Ureter (tissue), 1 donor: ENCODE measurements around the gene CPNE8. TPM values are rescaled to one million over a fixed set of nuclear protein-coding genes. Genes with fewer than 3 reads are reported as not detected.
"Not testable (repeated sequence)": the region's sequence is repeated elsewhere in the genome, so short reads cannot be mapped to it uniquely, and the experiment has no call there.

Experiments
- DNase-seq: peaks from one replicate; pipeline ENCODE4 v3.0.0-alpha.2; 2020; ENCODE audit warnings: low spot score
- total RNA-seq: library from RNA; stranded (reverse); gene quantifications from one replicate; pipeline ENCODE4 v1.2.4, GENCODE V29; 2023
- donor health status: DM: yes; HTN: yes; CAD: no.

CPNE8 gene
- total RNA-seq, 1 donor from 2014 or later, result 20.4 TPM

DNA sequence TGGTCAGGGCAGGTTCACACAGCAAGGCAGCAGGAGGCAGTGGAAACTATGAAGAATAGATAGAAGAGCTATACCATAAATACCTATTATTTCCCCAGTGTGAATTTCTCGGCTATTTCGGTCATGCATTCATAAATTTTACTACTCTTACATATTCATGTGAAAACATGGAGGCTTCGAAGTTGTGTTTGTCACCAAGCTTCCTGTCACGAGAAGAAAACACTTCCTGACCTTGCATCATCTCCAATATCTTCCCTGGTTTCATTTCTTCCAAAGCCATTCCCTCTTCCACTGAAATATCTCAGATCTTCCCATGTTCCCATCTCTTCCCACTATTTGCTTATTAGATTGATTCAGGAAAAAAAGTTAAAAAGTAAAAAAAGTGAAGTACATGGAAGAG, 80.4 kb downstream of the CPNE8 start:
- DNase-seq, result no peak

- DNase-seq, result no peak
These were observed 81.7 kb downstream of the CPNE8 start for GRCh38 chr12:38823738-38824137.

DNA sequence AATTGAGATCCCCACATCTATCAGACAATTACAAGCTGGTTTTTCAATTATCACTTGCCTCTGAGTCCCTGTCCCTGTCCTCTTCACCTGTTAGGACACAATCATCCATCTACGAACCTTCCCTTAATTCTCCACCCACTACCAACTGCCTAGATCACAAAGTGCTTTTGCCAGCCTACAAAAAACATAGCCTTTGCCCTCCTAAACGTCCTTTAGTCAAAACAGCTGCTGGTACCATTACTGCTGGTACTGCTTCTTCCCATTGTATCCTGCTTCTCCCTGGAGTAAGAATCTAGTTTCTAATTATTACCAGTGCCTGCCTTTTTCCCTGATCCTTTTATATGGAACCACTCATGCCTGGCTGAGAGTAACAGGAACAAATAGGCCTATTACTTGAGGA, 82.1 kb downstream of the CPNE8 start:
- no peak for DNase-seq

DNA sequence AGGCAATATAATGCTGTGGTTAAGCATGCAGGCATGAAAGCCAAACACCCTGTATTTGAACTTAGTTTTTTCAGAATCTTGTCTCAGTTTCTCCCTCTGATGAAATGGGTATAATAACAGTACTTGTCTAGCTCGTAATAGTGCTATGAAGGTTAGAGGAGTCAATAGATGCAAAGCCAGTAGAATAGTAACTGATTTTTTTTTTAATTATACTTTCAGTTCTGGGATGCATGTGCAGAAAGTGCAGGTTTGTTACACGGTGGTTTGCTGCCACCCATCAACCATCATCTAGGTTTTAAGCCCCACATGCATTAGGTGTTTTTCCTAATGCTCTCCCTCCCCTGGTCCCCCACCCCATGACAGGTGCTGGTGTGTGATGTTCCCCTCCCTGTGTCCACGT, 87.4 kb downstream of the CPNE8 start:
- DNase-seq, result no peak

GRCh38 chr12:38813923-38814322, 91.5 kb downstream of the CPNE8 start:
- DNase-seq, result no peak

- no peak for DNase-seq
These were observed 93.5 kb downstream of the CPNE8 start for GRCh38 chr12:38811814-38812356.

GRCh38 chr12:38809832-38810231, 95.6 kb downstream of the CPNE8 start:
- DNase-seq, result no peak

GRCh38 chr12:38788106-38788505, 117.3 kb downstream of the CPNE8 start:
- no peak for DNase-seq

DNA sequence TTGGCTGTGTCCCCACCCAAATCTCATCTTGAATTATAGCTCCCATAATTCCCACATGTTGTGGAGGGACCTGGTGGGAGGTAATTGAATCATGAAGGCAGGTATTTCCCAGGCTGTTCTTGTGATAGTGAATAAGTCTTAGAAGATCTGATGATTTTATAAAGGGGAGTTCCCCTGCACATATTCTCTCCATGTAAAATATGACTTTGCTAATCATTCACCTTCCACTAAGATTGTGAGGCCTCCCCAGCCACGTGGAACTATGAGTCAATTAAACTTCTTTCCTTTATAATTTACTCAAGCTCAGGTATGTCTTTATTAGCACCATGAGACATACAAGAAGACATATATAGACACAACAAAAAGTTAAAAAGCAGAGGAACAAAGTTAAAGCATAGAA, 120.0 kb downstream of the CPNE8 start:
- no peak for DNase-seq

- DNase-seq, result no peak
These were observed 122.1 kb downstream of the CPNE8 start for GRCh38 chr12:38783304-38783703.

- no peak for DNase-seq
These were observed 123.0 kb downstream of the CPNE8 start for GRCh38 chr12:38782359-38782758.

DNA sequence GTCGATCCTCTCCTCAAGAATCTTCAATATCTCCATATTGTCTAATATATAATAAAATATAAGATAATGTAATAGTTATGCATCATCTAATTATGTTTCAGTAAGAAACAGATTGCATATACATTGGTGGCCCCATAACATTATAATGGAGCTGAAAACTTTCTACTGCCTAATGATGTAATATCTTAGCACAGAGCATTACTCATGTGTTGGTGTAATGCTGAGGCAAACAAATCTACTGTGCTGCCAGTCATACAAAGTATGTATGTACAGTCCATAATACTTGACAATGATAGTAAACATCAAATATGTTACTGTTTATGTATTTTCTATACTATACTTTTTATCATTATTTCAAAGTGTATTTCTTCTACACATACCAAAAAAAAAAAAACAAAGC, 128.7 kb downstream of the CPNE8 start:
- no peak for DNase-seq

GRCh38 chr12:38775457-38775856, 129.9 kb downstream of the CPNE8 start:
- DNase-seq, result no peak

DNA sequence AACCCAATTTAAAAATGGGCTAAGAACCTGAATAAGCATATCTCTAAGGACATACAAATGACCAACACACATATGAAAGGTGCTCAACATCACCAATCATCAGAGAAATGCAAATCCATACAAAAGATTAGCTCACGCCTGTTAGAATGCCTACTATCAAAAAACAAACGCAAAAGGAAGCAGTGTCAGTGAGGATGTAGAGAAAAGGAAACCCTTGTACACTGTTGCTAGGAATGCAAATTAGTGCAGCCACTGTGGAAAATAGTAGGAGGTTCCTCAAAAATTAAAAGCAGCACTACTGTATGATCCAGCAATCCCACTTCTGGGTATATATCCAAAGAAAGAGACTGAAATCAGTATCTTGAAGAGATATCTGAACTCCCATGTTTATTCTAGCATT, 133.0 kb downstream of the CPNE8 start:
- no peak for DNase-seq

- no peak for DNase-seq
These were observed 133.5 kb downstream of the CPNE8 start for GRCh38 chr12:38771871-38772270.

GRCh38 chr12:38761636-38762342, 143.6 kb downstream of the CPNE8 start:
- DNase-seq, result no peak

DNA sequence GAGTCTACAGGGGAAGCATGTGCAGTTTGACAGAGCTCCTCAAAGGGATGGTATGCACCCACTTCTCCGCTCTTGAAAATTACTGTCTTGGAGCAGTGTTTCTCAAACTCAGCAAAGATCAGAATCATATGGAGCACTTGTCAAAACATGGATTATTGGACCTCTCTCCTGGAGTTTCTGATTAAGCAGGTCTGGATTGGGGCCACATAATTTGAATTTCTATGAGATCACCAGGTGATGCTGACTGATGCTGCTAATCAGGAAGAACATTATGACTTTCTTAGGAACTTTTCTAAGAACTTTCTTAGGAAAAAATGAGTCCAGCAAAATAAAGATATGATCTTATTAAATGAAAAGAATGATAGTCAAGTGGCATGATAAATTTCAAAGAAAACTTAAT, 144.3 kb downstream of the CPNE8 start:
- no peak for DNase-seq

- DNase-seq, result no peak
These were observed 145.8 kb downstream of the CPNE8 start for GRCh38 chr12:38759621-38760020.

DNA sequence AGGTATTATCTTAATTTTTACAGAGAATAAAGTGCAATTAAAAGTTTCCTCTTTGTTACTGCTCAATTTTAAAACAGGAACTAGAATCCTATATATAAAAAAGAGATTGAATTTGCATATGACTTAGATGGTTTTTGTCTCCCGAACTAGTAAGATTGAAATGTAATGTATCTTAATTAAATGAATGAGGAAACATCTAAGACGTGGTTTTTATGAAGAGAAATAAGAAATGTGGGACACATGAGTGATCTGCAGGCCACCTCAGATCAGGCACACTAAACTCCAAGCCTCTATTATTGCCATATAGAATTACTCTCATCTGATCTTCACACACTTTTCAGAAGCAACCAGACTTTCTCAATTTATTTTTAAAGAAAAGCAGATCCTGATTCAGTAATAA, 158.6 kb downstream of the CPNE8 start:
- no peak for DNase-seq

DNA sequence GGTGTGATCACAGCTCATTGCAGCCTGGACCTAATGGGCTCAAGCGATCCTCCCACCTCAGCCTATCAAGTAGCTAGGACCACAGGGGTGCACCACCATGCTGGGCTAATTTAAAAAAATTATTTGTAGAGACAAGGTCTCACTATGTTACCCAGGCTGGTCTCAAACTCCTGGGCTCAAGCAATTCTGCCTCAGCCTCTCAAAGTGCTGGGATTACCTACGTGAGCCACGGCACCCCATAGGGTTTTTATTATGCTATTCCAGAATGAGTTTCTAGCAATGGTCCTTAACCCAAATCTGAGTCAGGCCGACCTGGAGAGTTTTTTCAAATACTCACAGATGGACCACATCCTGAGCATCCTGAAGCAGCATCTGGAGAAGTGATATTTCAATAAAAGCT, 159.8 kb downstream of the CPNE8 start:
- no peak for DNase-seq

DNA sequence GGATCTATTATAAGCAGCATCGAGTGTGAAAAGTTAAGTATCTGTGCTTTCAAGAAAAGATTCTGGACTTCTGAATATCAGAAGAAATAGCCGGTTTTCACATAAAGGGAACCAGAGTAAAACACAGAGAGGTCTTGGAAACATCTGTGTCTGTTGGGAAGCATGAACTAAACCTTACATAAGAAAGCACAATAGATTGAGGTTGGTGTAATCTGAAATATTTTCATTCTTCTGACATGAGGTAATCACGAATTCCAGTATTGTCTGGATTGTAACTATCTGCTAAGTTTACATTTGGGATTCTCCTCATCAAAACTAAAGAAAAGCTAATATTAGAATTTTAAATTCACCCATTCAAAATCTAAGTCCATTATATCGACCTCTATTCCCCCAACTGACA, 161.3 kb downstream of the CPNE8 start:
- DNase-seq, result no peak

DNA sequence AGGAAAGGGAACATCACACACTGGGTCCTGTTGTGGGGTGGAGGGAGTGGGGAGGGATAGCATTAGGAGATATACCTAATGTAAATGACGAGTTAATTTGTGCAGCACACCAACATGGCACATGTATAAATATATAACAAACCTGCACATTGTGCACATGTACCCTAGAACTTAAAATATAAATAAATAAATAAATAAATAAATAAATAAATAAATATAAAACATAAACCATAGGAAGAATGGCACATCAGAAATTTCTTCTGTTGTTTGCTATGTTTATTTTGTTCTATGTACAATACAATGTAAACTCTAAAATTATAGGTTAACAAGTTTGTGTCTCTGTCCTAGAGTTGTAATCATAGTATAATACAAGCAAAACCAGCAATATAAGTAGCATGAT, 162.9 kb downstream of the CPNE8 start:
- DNase-seq, result not testable (repeated sequence)

GRCh38 chr12:38736821-38737220, 168.6 kb downstream of the CPNE8 start:
- no peak for DNase-seq

DNA sequence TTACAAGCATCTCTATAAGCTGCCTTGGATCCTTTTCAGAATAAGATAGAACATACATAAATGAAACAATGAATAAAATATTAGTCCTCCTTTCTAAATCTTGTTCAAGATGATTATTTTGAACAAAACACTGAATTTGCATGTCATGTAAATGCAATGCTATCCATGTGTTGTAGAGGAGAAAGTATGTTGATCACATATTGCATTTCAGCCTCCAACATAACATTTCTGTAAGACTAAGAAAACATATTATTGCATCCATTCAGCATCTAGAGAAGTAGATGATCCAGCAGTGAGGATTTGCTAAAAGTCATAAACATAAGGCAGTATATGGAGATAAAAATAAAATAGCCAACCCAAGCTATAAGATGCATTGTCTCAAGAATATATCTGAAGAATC, 172.6 kb downstream of the CPNE8 start:
- no peak for DNase-seq
